GM12878 (cell line): Measurements from ENCODE around the gene KRI1.

Experiments
- ATF3 ChIP-seq: IDR thresholded peaks from 2 replicates; pipeline ENCODE4 v1.6.1; 2011; ENCODE audit warnings: low read depth, mild to moderate bottlenecking, low read length, moderate library complexity, borderline replicate concordance; ENCODE audit errors: extremely low read depth
- CEBPZ ChIP-seq: fragments of 150-350 bp; IDR thresholded peaks from 2 replicates; pipeline ENCODE4 v1.6.1; 2016; ENCODE audit warnings: low read depth, low read length
- EP300 ChIP-seq, 2 experiments: fragments of 150-350 bp in 1 of 2; IDR thresholded peaks; 2 replicates each; pipeline ENCODE4 v1.6.1; 2011 to 2012; ENCODE audit warnings: low read depth in 2 of 2, low read length in 2 of 2, borderline replicate concordance in 1 of 2, improper control_type of control experiment in 1 of 2, inconsistent platforms in 1 of 2; ENCODE audit not compliant: control insufficient read depth in 1 of 2
- ETV6 ChIP-seq, 2 experiments: fragments of 450-650 bp in 1 of 2; IDR thresholded peaks in 1 of 2; conservative IDR thresholded peaks in 1 of 2; 2 replicates each; pipeline ENCODE4 v1.6.1; 2014; ENCODE audit warnings: antibody characterized with exemption in 1 of 2, borderline replicate concordance in 1 of 2, low read depth in 1 of 2, mild to moderate bottlenecking in 1 of 2, moderate library complexity in 1 of 2
- EZH2 ChIP-seq: IDR thresholded peaks from 2 replicates; pipeline ENCODE4 v1.6.1; 2012; ENCODE audit warnings: low read depth, mild to moderate bottlenecking, control low read depth, inconsistent platforms, low read length, borderline replicate concordance; ENCODE audit not compliant: control insufficient read depth
- NR2C2 ChIP-seq: IDR thresholded peaks from 2 replicates; pipeline ENCODE4 v1.6.1; 2011; ENCODE audit warnings: borderline replicate concordance, low read depth; ENCODE audit not compliant: control insufficient read depth, insufficient read length
- POLR2A ChIP-seq: IDR thresholded peaks from 2 replicates; pipeline ENCODE4 v1.6.1; 2011; ENCODE audit warnings: low read depth, mild to moderate bottlenecking, low read length
- RCOR1 ChIP-seq: conservative IDR thresholded peaks from 2 replicates; pipeline ENCODE4 v1.6.1; 2012; ENCODE audit warnings: low read depth, low read length, improper control_type of control experiment
- REST ChIP-seq: IDR thresholded peaks from 2 replicates; pipeline ENCODE4 v1.6.1; 2012; ENCODE audit warnings: mild to moderate bottlenecking, low read depth, low read length
- TF ChIP-seq, protein P1 (sequence below), 3 experiments: IDR thresholded peaks in 2 of 3; conservative IDR thresholded peaks in 1 of 3; 2 replicates each; pipeline ENCODE4 v1.5.1; 2011; ENCODE audit warnings: low read depth in 3 of 3, low read length in 3 of 3, mild to moderate bottlenecking in 3 of 3, control low read depth in 2 of 3, moderate library complexity in 2 of 3, inconsistent platforms in 1 of 3, mixed read lengths in 1 of 3; ENCODE audit not compliant: control insufficient read depth in 2 of 3, insufficient read depth in 1 of 3; ENCODE audit errors: extremely low read depth in 1 of 3

- TF ChIP-seq REST (no peak), RCOR1 (no peak), CEBPZ (no peak), NR2C2 (no peak), ETV6 (conservative IDR thresholded peaks at IDR 0.05 in 1 of 2, IDR thresholded peaks at IDR 0.05 in 1 of 2; ENCODE audit: borderline replicate concordance in 1 of 2, low read depth in 1 of 2) (no peak), EP300 (IDR thresholded peaks at IDR 0.05; ENCODE audit: borderline replicate concordance in 1 of 2, control insufficient read depth in 1 of 2, low read depth in 2 of 2, low read length in 2 of 2) (no peak), EZH2 (no peak), POLR2A (no peak), ATF3 (no peak)
- TF ChIP-seq, protein P1, sequence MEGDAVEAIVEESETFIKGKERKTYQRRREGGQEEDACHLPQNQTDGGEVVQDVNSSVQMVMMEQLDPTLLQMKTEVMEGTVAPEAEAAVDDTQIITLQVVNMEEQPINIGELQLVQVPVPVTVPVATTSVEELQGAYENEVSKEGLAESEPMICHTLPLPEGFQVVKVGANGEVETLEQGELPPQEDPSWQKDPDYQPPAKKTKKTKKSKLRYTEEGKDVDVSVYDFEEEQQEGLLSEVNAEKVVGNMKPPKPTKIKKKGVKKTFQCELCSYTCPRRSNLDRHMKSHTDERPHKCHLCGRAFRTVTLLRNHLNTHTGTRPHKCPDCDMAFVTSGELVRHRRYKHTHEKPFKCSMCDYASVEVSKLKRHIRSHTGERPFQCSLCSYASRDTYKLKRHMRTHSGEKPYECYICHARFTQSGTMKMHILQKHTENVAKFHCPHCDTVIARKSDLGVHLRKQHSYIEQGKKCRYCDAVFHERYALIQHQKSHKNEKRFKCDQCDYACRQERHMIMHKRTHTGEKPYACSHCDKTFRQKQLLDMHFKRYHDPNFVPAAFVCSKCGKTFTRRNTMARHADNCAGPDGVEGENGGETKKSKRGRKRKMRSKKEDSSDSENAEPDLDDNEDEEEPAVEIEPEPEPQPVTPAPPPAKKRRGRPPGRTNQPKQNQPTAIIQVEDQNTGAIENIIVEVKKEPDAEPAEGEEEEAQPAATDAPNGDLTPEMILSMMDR (IDR thresholded peaks at IDR 0.05 in 2 of 3, conservative IDR thresholded peaks at IDR 0.05 in 1 of 3; ENCODE audit: control insufficient read depth in 2 of 3, extremely low read depth in 1 of 3, insufficient read depth in 1 of 3, low read depth in 3 of 3, low read length in 3 of 3), result no peak
These were observed 12.6 kb downstream of the KRI1 start for GRCh38 chr19:10553087-10553667.
